ENCODE measurements around the gene ALDOA.

Gene ALDOA

DNA sequence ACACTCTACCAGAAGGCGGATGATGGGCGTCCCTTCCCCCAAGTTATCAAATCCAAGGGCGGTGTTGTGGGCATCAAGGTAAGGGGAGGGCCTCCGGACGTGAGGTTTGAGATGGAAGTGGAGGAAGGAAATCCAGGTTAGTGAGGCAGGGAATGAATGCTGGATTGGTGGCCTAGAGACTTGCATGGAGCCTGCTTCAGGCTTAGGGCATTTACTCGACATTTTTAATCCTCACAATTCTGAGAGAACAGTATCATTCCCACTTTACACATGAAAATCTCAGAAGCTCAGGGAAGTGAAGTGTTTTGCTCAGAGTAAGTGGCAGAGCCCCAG, 2.0 kb downstream of the ALDOA start:
- Histone ChIP-seq H3K4me1 (ENCODE audit: control insufficient read depth, low read length) (peaks cover 36% of the 10 kb centered on the region), H4K20me1 (ENCODE audit: control insufficient read depth, insufficient read depth, low read depth, low read length) (peaks cover 24% of the 10 kb centered on the region), H3K9me2 (replicated peaks; ENCODE audit: control insufficient read depth, low read length) (no peaks in the 10 kb centered on the region), H3K27ac (ENCODE audit: low read depth, low read length) (peak overlapping the region; percentile 89; the same call in 1 of the 2 replicates), H3K27me3 (ENCODE audit: control insufficient read depth, low read length) (no peaks in the 10 kb centered on the region), H3F3A (ENCODE audit: control insufficient read depth, insufficient read depth) (peaks cover 59% of the 10 kb centered on the region), H3K79me2 (ENCODE audit: control insufficient read depth, low read length) (peaks cover 59% of the 10 kb centered on the region), H3K36me3 (ENCODE audit: control insufficient read depth, low read length) (peaks cover 80% of the 10 kb centered on the region), H3K4me2 (ENCODE audit: low read length) (peak overlapping the region; percentile 77), H3K9me3 (ENCODE audit: control insufficient read depth, insufficient read depth, low read length) (no peaks in the 10 kb centered on the region), H3K4me3 (ENCODE audit: low read length) (peak overlapping the region; percentile 96)
- TF ChIP-seq, protein P1, sequence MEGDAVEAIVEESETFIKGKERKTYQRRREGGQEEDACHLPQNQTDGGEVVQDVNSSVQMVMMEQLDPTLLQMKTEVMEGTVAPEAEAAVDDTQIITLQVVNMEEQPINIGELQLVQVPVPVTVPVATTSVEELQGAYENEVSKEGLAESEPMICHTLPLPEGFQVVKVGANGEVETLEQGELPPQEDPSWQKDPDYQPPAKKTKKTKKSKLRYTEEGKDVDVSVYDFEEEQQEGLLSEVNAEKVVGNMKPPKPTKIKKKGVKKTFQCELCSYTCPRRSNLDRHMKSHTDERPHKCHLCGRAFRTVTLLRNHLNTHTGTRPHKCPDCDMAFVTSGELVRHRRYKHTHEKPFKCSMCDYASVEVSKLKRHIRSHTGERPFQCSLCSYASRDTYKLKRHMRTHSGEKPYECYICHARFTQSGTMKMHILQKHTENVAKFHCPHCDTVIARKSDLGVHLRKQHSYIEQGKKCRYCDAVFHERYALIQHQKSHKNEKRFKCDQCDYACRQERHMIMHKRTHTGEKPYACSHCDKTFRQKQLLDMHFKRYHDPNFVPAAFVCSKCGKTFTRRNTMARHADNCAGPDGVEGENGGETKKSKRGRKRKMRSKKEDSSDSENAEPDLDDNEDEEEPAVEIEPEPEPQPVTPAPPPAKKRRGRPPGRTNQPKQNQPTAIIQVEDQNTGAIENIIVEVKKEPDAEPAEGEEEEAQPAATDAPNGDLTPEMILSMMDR (IDR thresholded peaks at IDR 0.05; ENCODE audit: low read depth, low read length, poor library complexity, severe bottlenecking): no peak
- TF ChIP-seq EZH2phosphoT487 (IDR thresholded peaks at IDR 0.05; ENCODE audit: borderline replicate concordance, low read length): no peak

DNA sequence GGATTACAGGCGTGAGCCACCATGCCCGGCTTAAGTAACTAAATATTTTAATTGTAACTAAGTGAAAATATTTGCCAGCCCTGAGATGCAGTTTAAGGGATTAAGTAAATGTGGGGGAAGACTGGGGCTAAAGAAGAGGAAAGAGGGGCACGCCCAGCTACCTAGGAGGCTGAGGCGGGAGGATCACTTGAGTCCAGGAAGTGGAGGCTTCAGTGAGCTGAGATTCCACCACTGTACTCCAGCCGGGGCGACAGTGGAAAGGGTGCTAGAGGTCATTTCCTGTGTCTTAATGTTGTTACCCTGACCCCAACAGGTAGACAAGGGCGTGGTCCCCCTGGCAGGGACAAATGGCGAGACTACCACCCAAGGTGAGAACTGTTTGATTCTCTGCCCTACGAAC, 2.8 kb downstream of the ALDOA start:
- H3K4me1 ChIP-seq (ENCODE audit: control insufficient read depth, low read length): peaks cover 33% of the 10 kb centered on the region
- TF ChIP-seq, protein P1 (IDR thresholded peaks at IDR 0.05; ENCODE audit: low read depth, low read length, poor library complexity, severe bottlenecking): no peak
- no peak for TF ChIP-seq EZH2phosphoT487 (IDR thresholded peaks at IDR 0.05; ENCODE audit: borderline replicate concordance, low read length)
- peaks cover 80% of the 10 kb centered on the region for H3K36me3 ChIP-seq (ENCODE audit: control insufficient read depth, low read length)
- H4K20me1 ChIP-seq (ENCODE audit: control insufficient read depth, insufficient read depth, low read depth, low read length): peaks cover 24% of the 10 kb centered on the region
- no peak overlapping the region for H3K27ac ChIP-seq (ENCODE audit: low read depth, low read length)
- H3K4me2 ChIP-seq (ENCODE audit: low read length): peak overlapping the region; percentile 12; the same call in 1 of the 2 replicates
- no peaks in the 10 kb centered on the region for H3K9me3 ChIP-seq (ENCODE audit: control insufficient read depth, insufficient read depth, low read length)
- H3K9me2 ChIP-seq (replicated peaks; ENCODE audit: control insufficient read depth, low read length): no peaks in the 10 kb centered on the region
- H3F3A ChIP-seq (ENCODE audit: control insufficient read depth, insufficient read depth): peaks cover 67% of the 10 kb centered on the region
- no peaks in the 10 kb centered on the region for H3K27me3 ChIP-seq (ENCODE audit: control insufficient read depth, low read length)
- H3K4me3 ChIP-seq (ENCODE audit: low read length): 0 out of 2 replicates have a peak overlapping the region, but pooled peaks have one; percentile 9
- H3K79me2 ChIP-seq (ENCODE audit: control insufficient read depth, low read length): peaks cover 59% of the 10 kb centered on the region

DNA sequence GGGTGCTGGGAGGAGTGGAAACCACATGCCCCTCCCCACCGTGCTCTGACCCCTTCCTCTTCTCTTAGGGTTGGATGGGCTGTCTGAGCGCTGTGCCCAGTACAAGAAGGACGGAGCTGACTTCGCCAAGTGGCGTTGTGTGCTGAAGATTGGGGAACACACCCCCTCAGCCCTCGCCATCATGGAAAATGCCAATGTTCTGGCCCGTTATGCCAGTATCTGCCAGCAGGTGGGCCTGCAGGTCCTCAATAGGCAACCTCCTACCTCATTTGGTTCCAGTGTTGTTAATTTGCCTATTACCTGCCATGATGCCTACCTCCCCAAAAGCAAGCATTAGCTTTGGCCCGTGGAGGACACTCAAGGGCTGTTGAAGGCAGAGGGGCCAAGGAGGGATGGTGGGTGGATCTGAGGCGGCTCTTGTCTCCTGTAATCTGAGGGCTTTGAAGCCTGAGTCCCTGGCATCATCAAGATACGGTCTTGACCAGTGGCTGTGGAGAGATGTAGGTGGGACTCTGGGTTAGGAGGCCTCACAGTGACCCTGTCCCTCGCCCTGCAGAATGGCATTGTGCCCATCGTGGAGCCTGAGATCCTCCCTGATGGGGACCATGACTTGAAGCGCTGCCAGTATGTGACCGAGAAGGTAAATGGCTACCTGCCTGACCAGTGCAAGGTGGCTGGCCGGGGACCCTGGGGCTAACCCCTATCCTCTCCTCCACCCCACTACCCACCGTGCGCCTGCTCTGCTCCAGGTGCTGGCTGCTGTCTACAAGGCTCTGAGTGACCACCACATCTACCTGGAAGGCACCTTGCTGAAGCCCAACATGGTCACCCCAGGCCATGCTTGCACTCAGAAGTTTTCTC, 3.4 kb downstream of the ALDOA start:
- H3F3A ChIP-seq (ENCODE audit: control insufficient read depth, insufficient read depth): peaks cover 72% of the 10 kb centered on the region
- peaks cover 54% of the 10 kb centered on the region for H3K79me2 ChIP-seq (ENCODE audit: control insufficient read depth, low read length)
- H3K9me2 ChIP-seq (replicated peaks; ENCODE audit: control insufficient read depth, low read length): no peaks in the 10 kb centered on the region
- no peak for TF ChIP-seq EZH2phosphoT487 (IDR thresholded peaks at IDR 0.05; ENCODE audit: borderline replicate concordance, low read length)
- TF ChIP-seq, protein P1 (IDR thresholded peaks at IDR 0.05; ENCODE audit: low read depth, low read length, poor library complexity, severe bottlenecking): peak; percentile 43
- no peaks in the 10 kb centered on the region for H3K9me3 ChIP-seq (ENCODE audit: control insufficient read depth, insufficient read depth, low read length)
- H3K4me3 ChIP-seq (ENCODE audit: low read length): 0 out of 2 replicates have a peak overlapping the region, but pooled peaks have one; percentile 9
- H4K20me1 ChIP-seq (ENCODE audit: control insufficient read depth, insufficient read depth, low read depth, low read length): peaks cover 24% of the 10 kb centered on the region
- H3K4me2 ChIP-seq (ENCODE audit: low read length): peak overlapping the region; percentile 12; the same call in 1 of the 2 replicates
- H3K36me3 ChIP-seq (ENCODE audit: control insufficient read depth, low read length): peaks cover 80% of the 10 kb centered on the region
- peaks cover 26% of the 10 kb centered on the region for H3K4me1 ChIP-seq (ENCODE audit: control insufficient read depth, low read length)
- H3K27ac ChIP-seq (ENCODE audit: low read depth, low read length): no peak overlapping the region
- no peaks in the 10 kb centered on the region for H3K27me3 ChIP-seq (ENCODE audit: control insufficient read depth, low read length)

Measured in DOHH2 (cell line).